ENCODE data around the gene HHEX. TPM values are rescaled to one million over a fixed set of nuclear protein-coding genes. Genes with fewer than 3 reads are reported as not detected.
"Not testable (repeated sequence)": the region's sequence is repeated elsewhere in the genome, so short reads cannot be mapped to it uniquely, and the experiment has no call there.

Gene HHEX
- total RNA-seq, 4 donors from 2014 or later, result 2.8 to 10.6 (median 5.9) TPM

DNA sequence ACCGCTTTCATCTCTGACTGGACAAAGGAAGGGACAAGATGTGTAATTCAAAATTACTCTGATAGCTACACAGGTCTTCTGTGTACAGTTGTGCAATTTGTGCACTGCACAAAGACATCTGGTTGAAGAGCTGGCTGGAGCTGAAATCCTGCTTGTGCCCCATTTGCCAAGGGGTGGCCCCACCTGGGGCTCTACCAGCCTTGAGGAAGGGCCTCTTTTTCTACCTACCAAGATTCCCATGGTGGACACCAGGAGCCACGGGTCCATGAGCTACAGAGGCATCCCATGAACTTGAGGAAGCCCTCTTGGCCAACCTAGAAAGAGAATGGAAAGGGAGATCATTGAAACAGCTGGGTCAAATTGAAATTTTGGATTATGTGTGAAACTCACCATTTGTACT is 43.2 kb downstream of the HHEX start:
- no peaks in the 10 kb centered on the region for H3K4me1 ChIP-seq
- no peak overlapping the region for H3K4me3 ChIP-seq
- no peaks in the 10 kb centered on the region for H3K9me3 ChIP-seq
- ATAC-seq, result no peak
- WGBS, 2 donors (ENCODE audit: low coverage in 1 of 2), result 88 to 100% methylated on average over 1 of the region's 2 CpGs
- TF ChIP-seq EP300 (IDR thresholded peaks at IDR 0.05), result no peak
- TF ChIP-seq, protein P1, sequence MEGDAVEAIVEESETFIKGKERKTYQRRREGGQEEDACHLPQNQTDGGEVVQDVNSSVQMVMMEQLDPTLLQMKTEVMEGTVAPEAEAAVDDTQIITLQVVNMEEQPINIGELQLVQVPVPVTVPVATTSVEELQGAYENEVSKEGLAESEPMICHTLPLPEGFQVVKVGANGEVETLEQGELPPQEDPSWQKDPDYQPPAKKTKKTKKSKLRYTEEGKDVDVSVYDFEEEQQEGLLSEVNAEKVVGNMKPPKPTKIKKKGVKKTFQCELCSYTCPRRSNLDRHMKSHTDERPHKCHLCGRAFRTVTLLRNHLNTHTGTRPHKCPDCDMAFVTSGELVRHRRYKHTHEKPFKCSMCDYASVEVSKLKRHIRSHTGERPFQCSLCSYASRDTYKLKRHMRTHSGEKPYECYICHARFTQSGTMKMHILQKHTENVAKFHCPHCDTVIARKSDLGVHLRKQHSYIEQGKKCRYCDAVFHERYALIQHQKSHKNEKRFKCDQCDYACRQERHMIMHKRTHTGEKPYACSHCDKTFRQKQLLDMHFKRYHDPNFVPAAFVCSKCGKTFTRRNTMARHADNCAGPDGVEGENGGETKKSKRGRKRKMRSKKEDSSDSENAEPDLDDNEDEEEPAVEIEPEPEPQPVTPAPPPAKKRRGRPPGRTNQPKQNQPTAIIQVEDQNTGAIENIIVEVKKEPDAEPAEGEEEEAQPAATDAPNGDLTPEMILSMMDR (IDR thresholded peaks at IDR 0.05), result no peak
- H3K36me3 ChIP-seq, result no peaks in the 10 kb centered on the region
- no peaks in the 10 kb centered on the region for H3K27me3 ChIP-seq
- no peak overlapping the region for H3K27ac ChIP-seq

DNA sequence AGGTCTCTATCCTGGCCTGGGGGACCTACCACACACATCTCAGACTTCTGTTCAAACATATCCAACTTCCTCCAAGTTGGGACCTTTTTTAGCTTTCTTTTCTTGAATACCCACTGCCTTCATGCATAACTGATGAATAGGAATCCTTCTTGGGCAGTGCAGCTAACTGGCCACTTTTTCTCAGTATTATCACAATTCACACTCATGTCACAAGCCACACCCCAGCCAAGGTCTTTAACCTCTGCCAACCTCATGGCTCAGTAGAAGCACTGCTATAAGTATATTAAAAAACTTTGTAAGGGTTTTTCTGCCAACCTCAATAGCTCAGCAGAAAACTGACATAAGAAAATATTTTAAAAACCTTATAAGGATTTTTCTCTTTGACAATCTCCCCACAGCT is 44.5 kb downstream of the HHEX start:
- no peak overlapping the region for H3K27ac ChIP-seq
- H3K4me3 ChIP-seq, result no peak overlapping the region
- ATAC-seq, result no peak
- no peaks in the 10 kb centered on the region for H3K9me3 ChIP-seq
- no peaks in the 10 kb centered on the region for H3K27me3 ChIP-seq
- no peaks in the 10 kb centered on the region for H3K4me1 ChIP-seq
- TF ChIP-seq POLR2A (IDR thresholded peaks at IDR 0.05) (no peak), EP300 (IDR thresholded peaks at IDR 0.05) (no peak)
- no peaks in the 10 kb centered on the region for H3K36me3 ChIP-seq

DNA sequence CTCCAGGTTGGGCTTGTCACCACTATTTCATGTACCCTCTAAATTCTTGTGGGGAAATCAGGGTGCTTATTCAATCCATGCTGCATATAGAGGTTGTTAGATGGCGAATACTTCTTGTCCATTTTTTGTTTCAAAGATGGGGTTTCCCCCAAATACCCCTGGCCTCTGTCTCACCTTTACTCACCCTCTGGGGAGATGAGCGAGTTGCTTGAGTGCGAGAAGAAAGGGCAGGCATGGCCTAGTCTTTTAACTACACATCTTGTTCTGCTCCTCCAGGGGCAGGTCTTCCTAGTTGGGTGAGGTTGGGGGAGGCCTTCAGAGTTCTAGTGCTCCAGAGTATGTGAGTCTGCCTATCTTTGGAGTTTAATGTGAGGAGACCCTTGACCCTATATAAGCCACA is 46.2 kb downstream of the HHEX start:
- Histone ChIP-seq H3K36me3 (no peaks in the 10 kb centered on the region), H3K9me3 (no peaks in the 10 kb centered on the region), H3K4me3 (no peak overlapping the region), H3K27ac (no peak overlapping the region), H3K27me3 (no peaks in the 10 kb centered on the region), H3K4me1 (no peaks in the 10 kb centered on the region)
- ATAC-seq, result no peak
- WGBS, 2 donors (ENCODE audit: low coverage in 1 of 2), result 83 to 93% methylated on average over 3 of the region's 3 CpGs
- TF ChIP-seq EP300 (IDR thresholded peaks at IDR 0.05) (no peak), POLR2A (IDR thresholded peaks at IDR 0.05) (no peak), POLR2AphosphoS5 (IDR thresholded peaks at IDR 0.05) (no peak)
- TF ChIP-seq, protein P1 (IDR thresholded peaks at IDR 0.05), result no peak

DNA sequence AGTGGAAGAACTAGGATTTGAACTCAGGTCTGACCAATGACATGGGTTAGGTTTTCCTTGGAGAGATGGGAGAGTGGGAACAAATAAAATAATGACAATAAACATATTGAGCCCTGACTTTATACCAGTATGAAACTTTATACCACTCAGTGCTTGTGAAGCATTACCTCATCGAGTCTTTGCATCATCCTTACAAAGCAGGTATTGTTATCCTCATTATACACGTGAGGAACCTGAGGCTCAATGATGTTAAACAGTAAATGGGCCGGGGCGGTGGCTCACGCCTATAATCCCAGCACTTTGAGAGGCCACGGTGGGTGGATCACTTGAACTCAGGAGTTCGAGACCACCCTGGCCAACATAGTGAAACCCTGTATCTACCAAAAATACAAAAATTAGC is 47.7 kb downstream of the HHEX start:
- ATAC-seq, result no peak
- WGBS, 2 donors (ENCODE audit: low coverage in 1 of 2), result 86 to 95% methylated on average over 7 of the region's 7 CpGs
- H3K27me3 ChIP-seq, result no peaks in the 10 kb centered on the region
- no peaks in the 10 kb centered on the region for H3K9me3 ChIP-seq
- H3K4me3 ChIP-seq, result no peak overlapping the region
- H3K36me3 ChIP-seq, result no peaks in the 10 kb centered on the region
- H3K4me1 ChIP-seq, result no peaks in the 10 kb centered on the region
- H3K27ac ChIP-seq, result no peak overlapping the region
- TF ChIP-seq, protein P1 (IDR thresholded peaks at IDR 0.05), result no peak
- TF ChIP-seq POLR2A (IDR thresholded peaks at IDR 0.05), result no peak

DNA sequence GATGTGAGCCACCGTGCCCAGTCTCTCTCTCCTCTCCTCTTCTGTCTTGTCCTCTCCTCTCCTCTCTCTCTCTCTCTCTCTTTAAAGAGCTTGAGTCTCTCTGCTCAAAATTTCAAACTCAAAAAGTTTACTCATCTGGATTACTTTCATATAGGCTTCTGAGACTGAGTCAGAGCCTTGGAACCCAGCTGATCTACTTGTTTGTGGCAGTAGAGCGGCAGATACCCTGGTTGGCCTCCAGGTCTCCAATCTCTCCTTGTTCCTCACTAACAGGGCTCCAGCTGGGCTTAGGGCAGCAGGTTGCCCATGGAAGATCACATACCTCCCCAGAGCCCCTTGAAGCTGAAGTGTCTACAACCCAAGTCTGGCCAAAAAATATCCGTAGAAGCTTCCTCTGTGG is 51.0 kb downstream of the HHEX start:
- Histone ChIP-seq H3K36me3 (no peaks in the 10 kb centered on the region), H3K4me3 (no peak overlapping the region), H3K9me3 (no peaks in the 10 kb centered on the region), H3K27ac (no peak overlapping the region), H3K4me1 (no peaks in the 10 kb centered on the region), H3K27me3 (no peaks in the 10 kb centered on the region)
- WGBS, 2 donors (ENCODE audit: low coverage in 1 of 2), result 77 to 83% methylated on average over 1 to 3 of the region's 3 CpGs
- TF ChIP-seq, protein P1 (IDR thresholded peaks at IDR 0.05), result no peak
- no peak for ATAC-seq

DNA sequence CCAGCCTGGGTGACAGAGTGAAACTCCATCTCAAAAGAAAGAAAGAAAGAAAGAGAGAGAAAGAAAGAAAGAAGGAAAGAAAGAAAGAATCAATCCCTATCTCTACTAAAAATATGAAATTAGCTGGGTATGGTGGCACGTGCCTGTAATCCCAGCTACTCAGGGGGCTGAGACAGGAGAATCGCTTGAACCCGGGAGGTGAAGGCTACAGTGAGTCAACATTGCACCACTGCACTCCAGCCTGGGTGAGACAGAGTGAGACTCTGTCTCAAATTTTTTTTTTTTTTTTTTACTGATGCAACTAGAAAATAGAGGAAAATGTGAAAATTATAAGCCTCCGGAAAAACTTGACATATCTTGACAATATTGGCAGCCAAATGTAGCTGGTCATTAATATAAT is 52.0 kb downstream of the HHEX start:
- not testable (repeated sequence) for H3K27me3 ChIP-seq, H3K4me1 ChIP-seq, ATAC-seq, H3K4me3 ChIP-seq, H3K27ac ChIP-seq, H3K9me3 ChIP-seq, H3K36me3 ChIP-seq
- WGBS, 2 donors (ENCODE audit: low coverage in 1 of 2), result 92 to 93% methylated on average over 4 of the region's 4 CpGs
